ENCODE data around the gene RPTOR.

Gene RPTOR

DNA sequence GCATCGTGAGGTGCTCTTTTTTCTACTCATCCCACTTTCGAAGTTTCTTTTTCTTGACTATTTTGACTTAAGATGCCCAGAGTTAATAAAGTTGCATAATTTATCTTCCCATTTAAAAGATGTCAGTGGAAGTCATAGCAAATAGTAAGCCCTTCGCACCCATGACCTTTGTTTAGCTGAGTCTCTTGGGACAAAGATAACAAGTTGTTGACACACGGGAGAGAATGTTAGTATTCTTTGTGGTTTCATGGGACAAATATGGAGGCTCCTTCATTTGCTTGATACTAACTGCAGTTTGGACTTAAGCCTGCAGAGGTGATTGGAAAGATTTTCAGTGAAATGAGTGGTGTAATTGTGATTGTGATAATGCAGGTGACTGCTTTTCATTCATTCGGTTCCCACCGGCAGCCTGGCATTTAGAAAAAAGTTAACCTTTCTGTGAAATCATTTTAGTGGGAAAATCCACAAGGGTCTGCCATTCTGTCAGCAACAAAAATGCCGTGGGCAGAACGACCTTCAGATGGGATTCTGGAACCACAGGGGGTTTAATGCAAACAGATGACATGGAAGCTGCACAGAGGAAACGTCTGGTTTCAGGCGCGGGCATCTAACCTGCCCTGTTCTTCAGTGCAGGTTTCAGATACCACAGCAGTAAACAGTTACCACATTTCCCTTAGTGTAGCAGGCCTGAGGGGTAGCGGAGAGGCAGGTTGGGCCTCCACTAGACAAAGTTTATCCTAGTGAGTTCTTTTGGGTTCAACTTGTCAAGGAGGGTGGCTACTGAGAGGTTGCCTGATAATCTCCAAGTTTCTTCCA, 123.0 kb downstream of the RPTOR start:
- in situ Hi-C loops (cut with HindIII; ENCODE audit: low pct_ligation_motif_present, low sequenced_read_pairs): no loop called here
- Histone ChIP-seq H3K27me3 (replicated peaks) (no peaks in the 10 kb centered on the region), H3K36me3 (replicated peaks) (no peaks in the 10 kb centered on the region), H3K27ac (no peak overlapping the region), H3K4me3 (ENCODE audit: low read depth, low read length) (no peak overlapping the region)
- no peak for DNase-seq
- TF ChIP-seq, protein P1, sequence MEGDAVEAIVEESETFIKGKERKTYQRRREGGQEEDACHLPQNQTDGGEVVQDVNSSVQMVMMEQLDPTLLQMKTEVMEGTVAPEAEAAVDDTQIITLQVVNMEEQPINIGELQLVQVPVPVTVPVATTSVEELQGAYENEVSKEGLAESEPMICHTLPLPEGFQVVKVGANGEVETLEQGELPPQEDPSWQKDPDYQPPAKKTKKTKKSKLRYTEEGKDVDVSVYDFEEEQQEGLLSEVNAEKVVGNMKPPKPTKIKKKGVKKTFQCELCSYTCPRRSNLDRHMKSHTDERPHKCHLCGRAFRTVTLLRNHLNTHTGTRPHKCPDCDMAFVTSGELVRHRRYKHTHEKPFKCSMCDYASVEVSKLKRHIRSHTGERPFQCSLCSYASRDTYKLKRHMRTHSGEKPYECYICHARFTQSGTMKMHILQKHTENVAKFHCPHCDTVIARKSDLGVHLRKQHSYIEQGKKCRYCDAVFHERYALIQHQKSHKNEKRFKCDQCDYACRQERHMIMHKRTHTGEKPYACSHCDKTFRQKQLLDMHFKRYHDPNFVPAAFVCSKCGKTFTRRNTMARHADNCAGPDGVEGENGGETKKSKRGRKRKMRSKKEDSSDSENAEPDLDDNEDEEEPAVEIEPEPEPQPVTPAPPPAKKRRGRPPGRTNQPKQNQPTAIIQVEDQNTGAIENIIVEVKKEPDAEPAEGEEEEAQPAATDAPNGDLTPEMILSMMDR (IDR thresholded peaks at IDR 0.05; ENCODE audit: low read depth, low read length, missing control alignments): no peak

DNA sequence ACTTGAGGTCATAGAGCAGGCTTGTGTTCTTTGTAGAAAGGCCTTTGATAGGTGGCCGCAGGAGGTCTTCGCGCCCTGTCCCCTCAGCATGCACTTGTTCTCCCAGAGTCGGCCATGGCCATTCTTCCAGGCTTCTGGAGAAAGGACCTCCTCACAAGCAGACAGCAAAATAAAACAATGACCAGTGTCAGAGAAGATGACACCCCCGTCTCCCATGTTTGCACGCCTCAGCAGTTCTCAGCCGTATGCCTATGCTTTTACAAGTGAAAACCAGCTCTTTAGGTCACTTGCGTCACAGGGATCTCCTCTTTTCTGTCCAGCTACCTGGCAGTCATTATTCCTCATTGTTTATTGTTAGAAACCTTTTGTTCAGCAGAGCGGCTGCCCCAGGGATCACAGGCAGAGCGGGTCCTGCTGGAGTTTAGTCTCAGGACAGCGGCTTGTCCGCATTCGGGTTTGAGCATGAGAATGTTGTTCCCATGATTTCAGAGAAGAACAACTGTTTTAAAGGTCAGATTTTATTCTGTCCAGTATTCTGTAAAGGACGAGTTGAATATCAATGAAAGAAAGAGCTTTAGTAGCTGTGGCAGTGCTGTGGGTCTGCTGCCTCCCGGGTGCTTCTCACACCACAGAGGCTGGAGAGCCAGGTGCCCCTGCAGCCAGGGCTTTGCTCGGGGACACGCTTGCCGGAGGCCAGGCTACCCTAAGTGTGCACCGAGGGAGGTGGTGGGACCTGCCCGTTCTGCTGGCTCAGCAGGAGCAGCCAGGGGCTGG, 123.9 kb downstream of the RPTOR start:
- no peak for DNase-seq
- Histone ChIP-seq H3K27me3 (replicated peaks) (no peaks in the 10 kb centered on the region), H3K27ac (peak overlapping the region; percentile 32), H3K36me3 (replicated peaks) (no peaks in the 10 kb centered on the region), H3K4me3 (ENCODE audit: low read depth, low read length) (no peak overlapping the region)
- in situ Hi-C loops (cut with HindIII; ENCODE audit: low pct_ligation_motif_present, low sequenced_read_pairs): no loop called here
- TF ChIP-seq, protein P1 (IDR thresholded peaks at IDR 0.05; ENCODE audit: low read depth, low read length, missing control alignments): no peak

- in situ Hi-C loops (cut with HindIII; ENCODE audit: low pct_ligation_motif_present, low sequenced_read_pairs): no loop called here
- Histone ChIP-seq H3K27ac (no peak overlapping the region), H3K4me3 (ENCODE audit: low read depth, low read length) (no peak overlapping the region), H3K27me3 (replicated peaks) (no peaks in the 10 kb centered on the region), H3K36me3 (replicated peaks) (no peaks in the 10 kb centered on the region)
- DNase-seq: no peak
- TF ChIP-seq, protein P1 (IDR thresholded peaks at IDR 0.05; ENCODE audit: low read depth, low read length, missing control alignments): no peak
Measured at GRCh38 chr17:80671039-80671824, 126.6 kb downstream of the RPTOR start.

GRCh38 chr17:80671825-80672110, 127.1 kb downstream of the RPTOR start:
- no peak for DNase-seq
- Histone ChIP-seq H3K4me3 (ENCODE audit: low read depth, low read length) (no peak overlapping the region), H3K36me3 (replicated peaks) (no peaks in the 10 kb centered on the region), H3K27ac (no peak overlapping the region), H3K27me3 (replicated peaks) (no peaks in the 10 kb centered on the region)
- in situ Hi-C loops (cut with HindIII; ENCODE audit: low pct_ligation_motif_present, low sequenced_read_pairs): no loop called here
- TF ChIP-seq, protein P1 (IDR thresholded peaks at IDR 0.05; ENCODE audit: low read depth, low read length, missing control alignments): no peak

GRCh38 chr17:80673152-80673920, 128.7 kb downstream of the RPTOR start:
- Histone ChIP-seq H3K27ac (no peak overlapping the region), H3K4me3 (ENCODE audit: low read depth, low read length) (no peak overlapping the region), H3K27me3 (replicated peaks) (no peaks in the 10 kb centered on the region), H3K36me3 (replicated peaks) (no peaks in the 10 kb centered on the region)
- no peak for DNase-seq
- in situ Hi-C loops (cut with HindIII; ENCODE audit: low pct_ligation_motif_present, low sequenced_read_pairs): no loop called here
- TF ChIP-seq, protein P1 (IDR thresholded peaks at IDR 0.05; ENCODE audit: low read depth, low read length, missing control alignments): no peak
